IgD-negative memory B cell (primary cell): ENCODE measurements around the gene OPALIN. TPM values are rescaled to one million over a fixed set of nuclear protein-coding genes. Genes with fewer than 3 reads are reported as not detected.

Experiments used
- H3K27ac Mint-ChIP-seq, 3 donors: one replicate each; pipeline ENCODE4 v1.8.0; 2020 to 2022; ENCODE audit warnings: mild to moderate bottlenecking in 3 of 3, mixed read lengths in 3 of 3, moderate library complexity in 1 of 3
- H3K27me3 Mint-ChIP-seq: one replicate; pipeline ENCODE4 v1.8.0; 2021; ENCODE audit warnings: mixed read lengths
- H3K36me3 Mint-ChIP-seq: one replicate; pipeline ENCODE4 v1.8.0; 2020; ENCODE audit warnings: mild to moderate bottlenecking, mixed read lengths
- H3K4me1 Mint-ChIP-seq, 3 donors: one replicate each; pipeline ENCODE4 v1.8.0; 2020 to 2022; ENCODE audit warnings: mixed read lengths in 3 of 3, mild to moderate bottlenecking in 1 of 3
- H3K4me3 Mint-ChIP-seq, 4 donors: one replicate each; pipeline ENCODE4 v1.8.0; 2020 to 2022; ENCODE audit warnings: mild to moderate bottlenecking in 4 of 4, mixed read lengths in 4 of 4, moderate library complexity in 3 of 4
- H3K9me3 Mint-ChIP-seq, 3 donors: one replicate each; pipeline ENCODE4 v1.8.0; 2020 to 2021; ENCODE audit warnings: mixed read lengths in 3 of 3, mild to moderate bottlenecking in 1 of 3
- polyA plus RNA-seq: library from polyadenylated mRNA; unstranded; fragments of 300-500 nt; fragmentation: Illumina TruSeq; gene quantifications from one replicate; pipeline ENCODE4 v1.2.3, GENCODE V29; 2021

OPALIN gene
- polyA plus RNA-seq, 1 donor from 2014 or later, result not detected

DNA sequence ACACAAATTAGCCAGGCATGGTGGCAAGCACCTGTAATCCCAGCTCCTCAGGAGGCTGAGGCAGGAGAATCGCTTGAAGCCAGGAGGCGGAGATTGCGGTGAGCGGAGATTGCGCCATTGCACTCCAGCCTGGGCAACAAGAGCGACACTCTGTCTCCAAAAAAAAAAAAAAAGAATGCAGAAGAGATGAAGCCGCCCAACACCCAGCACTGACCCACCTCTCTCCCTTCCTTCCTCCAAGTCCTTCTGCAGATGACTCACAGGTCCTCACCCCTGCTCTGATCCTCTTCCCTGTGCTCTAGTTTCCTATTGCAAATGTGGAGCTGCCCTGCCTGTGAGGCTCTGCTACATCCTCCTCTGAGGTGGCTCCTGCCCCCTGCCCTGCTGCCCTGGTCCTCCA is 22.0 kb upstream of the OPALIN start:
- Mint-ChIP-seq H3K27ac (no peak overlapping the region), H3K4me1 (peaks cover 0 to under 1% (median 0%) of the 10 kb centered on the region in 3 donors), H3K9me3 (no peaks in the 10 kb centered on the region), H3K4me3 (no peak overlapping the region), H3K27me3 (peaks cover 13% of the 10 kb centered on the region), H3K36me3 (peaks cover 3% of the 10 kb centered on the region)

DNA sequence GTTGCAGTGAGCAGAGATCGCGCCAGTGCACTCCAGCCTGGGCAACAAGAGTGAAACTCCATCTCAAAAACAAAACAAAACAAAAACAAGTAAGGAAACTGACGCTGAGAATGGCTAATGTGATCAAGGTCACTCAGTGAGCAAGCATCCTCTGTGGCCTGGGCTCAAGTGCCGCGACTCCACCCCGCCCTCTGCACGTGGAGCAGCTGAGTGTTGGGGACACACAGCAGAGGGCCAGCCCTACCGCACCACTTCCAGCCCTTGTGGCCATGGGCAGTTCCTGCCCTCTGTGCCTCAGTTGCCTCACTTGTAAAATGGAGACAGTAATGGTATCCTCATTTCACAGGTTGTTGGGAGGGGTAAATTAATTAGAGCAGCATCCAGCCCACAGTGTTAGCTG is 21.0 kb upstream of the OPALIN start:
- Mint-ChIP-seq H3K4me3 (no peak overlapping the region), H3K27ac (no peak overlapping the region), H3K4me1 (peaks cover 3 to 9% (median 5%) of the 10 kb centered on the region in 3 donors), H3K27me3 (peaks cover 13% of the 10 kb centered on the region), H3K36me3 (peaks cover 3% of the 10 kb centered on the region), H3K9me3 (no peaks in the 10 kb centered on the region)

DNA sequence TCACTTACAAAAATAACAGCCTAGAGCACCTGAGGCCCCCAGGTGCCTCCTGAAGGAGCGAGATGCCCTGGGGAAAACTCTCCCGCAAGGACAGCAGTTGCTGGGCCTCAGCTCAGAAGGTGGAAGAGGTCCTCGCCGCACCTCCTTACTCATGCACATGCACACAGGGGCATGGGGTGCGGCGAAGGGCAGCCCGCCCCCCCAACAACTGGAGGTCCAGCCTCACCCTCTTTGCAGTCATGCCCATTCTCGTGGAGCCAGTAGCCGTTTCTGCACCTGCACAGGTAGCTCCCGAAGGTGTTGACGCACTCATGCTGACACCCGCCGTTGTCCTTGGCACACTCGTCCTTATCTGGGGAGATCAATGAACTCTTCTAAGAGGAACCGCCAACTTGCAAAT is 19.9 kb upstream of the OPALIN start:
- Mint-ChIP-seq H3K4me1 (peaks cover 8 to 9% (median 8%) of the 10 kb centered on the region in 3 donors), H3K27ac (no peak overlapping the region), H3K36me3 (peaks cover 4% of the 10 kb centered on the region), H3K9me3 (no peaks in the 10 kb centered on the region), H3K4me3 (no peak overlapping the region), H3K27me3 (peaks cover 11% of the 10 kb centered on the region)

DNA sequence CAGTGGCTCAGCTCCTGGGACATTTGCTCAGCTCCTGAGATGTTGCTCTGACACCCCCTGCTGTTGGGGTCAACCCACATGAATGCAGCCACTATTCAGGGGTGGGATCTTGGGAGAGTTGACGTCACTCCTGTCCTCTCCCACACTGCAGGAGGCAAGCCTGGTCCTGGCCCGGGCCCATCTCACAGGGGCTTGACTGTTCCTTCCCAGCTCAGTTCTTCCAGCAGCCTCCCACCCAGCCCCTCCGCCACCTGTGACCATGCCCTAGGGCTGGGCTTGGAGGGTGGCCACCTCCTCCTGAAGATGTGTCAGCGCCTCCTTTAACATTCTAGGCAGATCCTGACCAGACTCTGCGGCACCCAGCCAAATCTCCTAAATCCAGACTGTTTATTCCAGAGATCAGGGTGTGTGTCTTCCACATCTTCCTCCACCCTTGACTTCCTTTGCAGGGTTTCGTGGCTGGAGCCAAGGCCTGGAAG is 19.1 kb upstream of the OPALIN start:
- no peak overlapping the region for H3K27ac Mint-ChIP-seq
- H3K9me3 Mint-ChIP-seq, result no peaks in the 10 kb centered on the region
- H3K4me3 Mint-ChIP-seq, result no peak overlapping the region

DNA sequence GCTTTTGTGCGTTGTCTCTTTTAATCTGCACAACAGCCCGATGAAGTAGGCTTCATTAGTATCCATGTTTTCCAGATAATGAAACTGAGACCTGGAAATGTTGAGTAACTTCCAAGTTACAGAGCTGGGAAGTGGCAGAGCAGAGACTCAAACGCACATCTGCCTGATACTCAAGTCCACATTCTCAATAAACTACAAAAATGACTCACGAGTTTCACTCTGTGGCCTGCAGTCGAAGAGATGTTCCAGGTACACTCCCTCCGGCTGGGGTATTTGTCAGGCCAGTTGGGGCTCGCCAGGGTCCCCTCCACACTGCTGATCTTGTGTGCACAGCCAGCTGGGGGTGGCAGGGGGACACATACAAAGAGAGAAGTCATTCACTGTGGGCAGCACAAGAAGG is 17.7 kb upstream of the OPALIN start:
- H3K27ac Mint-ChIP-seq, result no peak overlapping the region

More for the DNA sequence above, 19.1 kb upstream of the OPALIN start:
- Mint-ChIP-seq H3K4me1 (peaks cover 8 to 9% (median 8%) of the 10 kb centered on the region in 3 donors), H3K36me3 (peaks cover 4% of the 10 kb centered on the region), H3K27me3 (peaks cover 11% of the 10 kb centered on the region)

DNA sequence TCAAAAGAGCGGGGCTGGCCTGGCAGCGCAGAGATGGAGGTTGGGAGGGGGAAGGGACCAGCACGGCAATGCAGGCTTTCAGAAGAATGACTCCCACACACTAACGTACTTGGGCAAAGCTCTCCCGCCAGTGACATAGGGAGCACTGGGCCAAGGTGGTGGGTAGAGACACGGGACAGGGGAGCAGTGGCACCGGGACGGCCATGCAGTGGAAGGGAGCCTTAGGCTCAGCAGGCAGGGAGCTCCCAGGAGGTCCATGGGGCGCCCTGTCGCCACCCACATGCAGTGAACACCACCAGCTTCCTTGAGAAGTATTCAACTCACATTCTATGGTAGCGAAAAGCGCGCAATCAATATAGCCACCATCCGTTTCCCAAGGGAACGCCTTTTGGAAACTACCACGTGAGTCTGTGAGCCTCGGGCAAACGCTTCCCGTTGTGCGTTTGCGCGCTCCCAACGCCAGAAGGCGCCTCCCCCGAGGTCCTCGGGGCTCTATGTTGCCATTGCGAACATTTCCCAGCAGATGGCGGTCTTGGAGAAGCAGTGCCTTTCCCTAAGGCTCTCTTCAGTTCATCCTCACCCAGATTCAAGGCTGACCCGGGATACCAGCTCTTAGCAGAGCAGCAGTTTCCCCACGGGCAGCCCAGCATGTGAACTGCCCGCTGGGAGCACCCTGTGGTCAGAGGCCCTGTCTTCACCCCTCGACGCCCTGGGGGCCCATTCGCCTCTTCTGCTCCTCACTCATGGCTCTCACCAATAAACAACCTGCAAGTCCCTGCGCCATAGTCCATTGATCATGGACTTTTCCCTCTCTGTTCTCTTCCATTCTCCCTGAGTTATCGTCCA is 16.4 kb upstream of the OPALIN start:
- Mint-ChIP-seq H3K27me3 (peaks cover 8% of the 10 kb centered on the region), H3K27ac (peak overlapping the region in 1 of 3 donors; percentile 6), H3K4me1 (peaks cover 8 to 9% (median 8%) of the 10 kb centered on the region in 3 donors), H3K9me3 (no peaks in the 10 kb centered on the region), H3K4me3 (peak overlapping the region; percentile 39 to 90 (median 84)), H3K36me3 (peaks cover 1% of the 10 kb centered on the region)

More for the DNA sequence above, 17.7 kb upstream of the OPALIN start:
- Mint-ChIP-seq H3K4me3 (no peak overlapping the region), H3K4me1 (peaks cover 8 to 9% (median 8%) of the 10 kb centered on the region in 3 donors), H3K27me3 (peaks cover 8% of the 10 kb centered on the region), H3K36me3 (peaks cover 1% of the 10 kb centered on the region), H3K9me3 (no peaks in the 10 kb centered on the region)

DNA sequence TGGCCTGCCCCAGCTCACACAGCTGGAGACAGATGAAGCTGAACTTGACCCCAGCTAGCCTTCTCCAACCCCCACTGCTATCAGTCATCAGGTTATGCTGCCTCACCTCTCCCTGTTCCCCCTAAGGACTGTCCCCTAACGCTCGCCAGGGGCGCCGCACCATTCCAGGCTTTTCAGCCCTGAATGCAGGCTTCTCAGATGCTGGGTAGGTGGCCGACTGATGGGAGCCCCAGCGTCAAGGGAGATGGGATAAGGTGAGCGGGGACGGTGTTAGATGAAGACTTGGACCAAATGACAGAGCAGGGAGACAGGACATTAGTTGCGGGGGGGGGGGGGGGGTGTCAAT is 15.8 kb upstream of the OPALIN start:
- Mint-ChIP-seq H3K27ac (no peak overlapping the region), H3K36me3 (peaks cover 1% of the 10 kb centered on the region), H3K4me3 (peak overlapping the region; percentile 61 to 90 (median 79)), H3K4me1 (peaks cover 8 to 9% (median 8%) of the 10 kb centered on the region in 3 donors), H3K9me3 (no peaks in the 10 kb centered on the region), H3K27me3 (peaks cover 8% of the 10 kb centered on the region)

DNA sequence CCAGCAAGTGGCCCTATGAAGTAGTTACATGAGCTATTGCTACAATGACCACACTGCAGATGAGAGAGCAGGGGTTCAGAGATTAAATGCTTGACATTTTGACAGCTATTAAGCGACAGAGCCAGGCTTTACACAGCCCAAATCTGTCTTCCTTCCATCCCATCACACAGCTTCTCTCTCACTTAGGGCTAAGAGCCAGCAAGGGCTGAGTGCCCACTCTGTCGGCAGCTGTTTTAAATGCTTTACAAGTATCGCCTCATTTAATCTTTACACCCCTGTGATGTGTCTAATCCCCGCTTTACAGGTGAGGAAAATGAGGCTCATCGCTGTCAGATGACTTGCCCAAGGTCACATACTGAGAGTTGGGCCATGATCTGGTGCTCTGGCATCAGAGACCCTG is 15.2 kb upstream of the OPALIN start:
- Mint-ChIP-seq H3K4me1 (peaks cover 8 to 9% (median 8%) of the 10 kb centered on the region in 3 donors), H3K36me3 (peaks cover 1% of the 10 kb centered on the region), H3K27ac (no peak overlapping the region), H3K9me3 (no peaks in the 10 kb centered on the region), H3K4me3 (peak overlapping the region in 1 of 4 donors; percentile 72), H3K27me3 (peaks cover 8% of the 10 kb centered on the region)

DNA sequence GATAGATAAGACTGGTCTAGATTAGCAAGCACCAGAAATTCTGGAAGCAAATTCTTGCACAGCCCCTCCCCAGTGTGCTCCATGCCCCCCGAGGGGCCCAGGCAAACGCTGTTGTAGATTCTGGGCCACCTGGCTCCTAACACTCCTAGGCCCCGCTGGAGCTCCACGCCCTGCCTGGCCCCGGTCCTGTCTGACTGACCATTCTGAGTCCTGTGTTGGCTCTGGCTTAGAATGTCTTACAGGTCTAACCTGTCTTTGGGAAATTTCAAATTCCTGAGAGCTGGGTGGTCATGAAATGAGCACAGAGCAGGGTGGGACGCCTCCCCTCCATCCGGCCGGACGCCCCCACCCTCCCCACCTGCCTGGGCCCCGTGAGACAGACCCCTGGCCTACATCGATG is 12.6 kb upstream of the OPALIN start:
- Mint-ChIP-seq H3K9me3 (no peaks in the 10 kb centered on the region), H3K36me3 (peaks cover 1% of the 10 kb centered on the region), H3K4me1 (peaks cover 8 to 9% (median 8%) of the 10 kb centered on the region in 3 donors), H3K27ac (no peak overlapping the region), H3K27me3 (peaks cover 4% of the 10 kb centered on the region), H3K4me3 (peak overlapping the region in 1 of 4 donors; percentile 37)

DNA sequence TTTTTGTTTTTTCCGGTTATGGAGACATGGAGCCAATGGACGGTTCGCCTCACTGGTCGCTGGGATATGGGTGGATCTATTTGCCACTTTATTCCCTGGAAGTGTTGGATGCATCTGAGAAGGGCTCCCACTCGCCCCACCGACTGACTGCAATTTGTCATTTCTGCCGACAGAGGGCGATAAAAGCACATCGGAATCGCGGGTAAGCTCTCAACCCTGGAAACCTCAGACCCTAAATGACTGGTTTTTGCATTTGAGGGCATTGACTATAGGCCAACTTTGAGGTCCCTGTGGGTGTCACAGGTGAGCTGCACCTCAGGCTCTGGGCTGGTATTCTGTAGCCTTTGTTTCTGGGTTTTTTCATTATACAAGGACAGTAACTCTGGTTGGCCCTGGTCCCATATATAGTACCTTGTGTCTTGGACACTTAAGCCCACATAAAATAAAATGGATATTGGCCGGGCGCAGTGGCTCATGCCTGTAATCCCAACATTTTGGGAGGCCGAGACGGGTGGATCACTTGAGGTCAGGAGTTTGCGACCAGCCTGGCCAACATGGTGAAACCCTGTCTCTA is 11.9 kb upstream of the OPALIN start:
- H3K4me1 Mint-ChIP-seq, result peaks cover 6 to 8% (median 8%) of the 10 kb centered on the region in 3 donors
- H3K27ac Mint-ChIP-seq, result no peak overlapping the region
- H3K36me3 Mint-ChIP-seq, result peaks cover 1% of the 10 kb centered on the region
- H3K27me3 Mint-ChIP-seq, result peaks cover 4% of the 10 kb centered on the region
- H3K9me3 Mint-ChIP-seq, result no peaks in the 10 kb centered on the region
- no peak overlapping the region for H3K4me3 Mint-ChIP-seq

DNA sequence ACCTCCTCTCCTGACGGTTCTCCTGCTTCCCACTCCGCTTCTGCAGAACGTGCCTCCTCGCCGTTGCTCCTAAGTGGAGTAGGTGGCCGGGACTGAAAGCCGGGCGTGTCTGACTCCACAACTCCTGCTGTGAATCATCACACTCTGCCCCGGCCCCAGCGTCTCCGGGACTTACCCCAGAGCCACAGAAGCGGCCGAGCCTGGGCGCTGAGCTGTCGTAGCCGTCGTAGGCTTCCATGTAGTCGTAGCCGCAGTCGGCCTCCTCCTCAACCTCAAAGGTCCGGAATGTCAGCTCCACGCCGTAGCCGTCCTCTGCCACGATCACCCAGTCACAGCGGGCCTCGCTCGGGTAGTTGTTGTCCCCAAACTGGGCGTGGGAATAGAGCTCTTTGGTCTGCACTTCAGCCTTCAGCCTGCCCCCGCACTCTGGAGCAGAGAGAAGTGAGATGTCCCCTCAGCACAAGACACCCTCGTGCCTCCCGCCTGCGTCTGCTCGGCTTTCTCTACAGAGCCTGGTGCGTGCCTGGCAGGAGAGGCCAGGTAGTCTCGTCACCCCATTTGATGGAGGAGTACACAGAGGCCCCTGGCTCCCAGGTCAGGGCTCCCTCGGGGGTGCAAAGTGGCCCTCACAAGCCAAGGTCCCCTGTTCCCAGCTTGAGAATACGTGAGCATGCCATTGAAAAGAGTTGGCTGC is 11.2 kb upstream of the OPALIN start:
- peaks cover 1% of the 10 kb centered on the region for H3K36me3 Mint-ChIP-seq
- H3K27me3 Mint-ChIP-seq, result peaks cover 4% of the 10 kb centered on the region
- no peak overlapping the region for H3K27ac Mint-ChIP-seq
- H3K9me3 Mint-ChIP-seq, result no peaks in the 10 kb centered on the region
- no peak overlapping the region for H3K4me3 Mint-ChIP-seq
- peaks cover 0 to 6% (median 3%) of the 10 kb centered on the region in 3 donors for H3K4me1 Mint-ChIP-seq

DNA sequence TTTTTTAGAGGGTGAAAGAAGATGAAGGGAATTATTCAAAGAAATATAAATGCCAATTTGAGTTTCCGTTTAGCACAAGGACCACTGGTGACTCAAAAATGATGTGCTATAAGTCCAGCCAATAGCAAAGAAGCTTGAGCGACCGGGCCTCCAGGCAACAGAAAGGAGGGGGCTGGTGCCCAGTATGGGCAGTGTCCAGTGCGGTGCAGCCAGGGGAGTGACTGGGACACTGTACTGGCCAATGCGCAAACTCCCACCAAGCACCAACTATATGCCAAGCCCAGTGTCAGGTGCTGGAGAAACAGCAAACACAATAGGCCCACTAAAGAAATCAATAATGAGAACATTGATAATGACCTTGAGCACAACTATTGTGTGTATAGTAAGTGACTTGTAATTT is 10.2 kb upstream of the OPALIN start:
- no peaks in the 10 kb centered on the region for H3K4me1 Mint-ChIP-seq
- no peak overlapping the region for H3K27ac Mint-ChIP-seq
- H3K9me3 Mint-ChIP-seq, result no peaks in the 10 kb centered on the region
- no peaks in the 10 kb centered on the region for H3K36me3 Mint-ChIP-seq
- H3K4me3 Mint-ChIP-seq, result no peak overlapping the region
- H3K27me3 Mint-ChIP-seq, result peaks cover under 1% of the 10 kb centered on the region

DNA sequence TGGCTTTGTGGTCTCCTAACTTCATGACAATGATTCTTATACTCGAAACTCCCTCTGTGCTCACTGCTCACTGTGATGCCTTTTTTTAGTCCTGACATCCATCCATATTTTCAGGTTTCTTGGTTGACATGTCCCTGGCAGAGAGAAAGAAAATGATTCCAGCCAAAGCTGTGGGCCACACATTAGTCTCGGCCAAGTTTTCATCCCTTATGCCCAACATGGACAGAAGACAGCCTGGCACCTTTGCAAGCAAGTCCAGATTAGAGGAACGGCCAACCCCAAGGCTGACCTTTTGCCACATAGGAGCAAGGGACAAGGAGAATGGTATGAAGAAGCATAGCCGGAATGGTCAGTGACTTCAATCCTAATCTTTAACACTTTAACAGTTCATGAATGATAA is 8.7 kb upstream of the OPALIN start:
- Mint-ChIP-seq H3K27ac (no peak overlapping the region), H3K4me1 (no peaks in the 10 kb centered on the region), H3K9me3 (no peaks in the 10 kb centered on the region), H3K36me3 (peaks cover 1% of the 10 kb centered on the region), H3K27me3 (no peaks in the 10 kb centered on the region), H3K4me3 (no peak overlapping the region)

DNA sequence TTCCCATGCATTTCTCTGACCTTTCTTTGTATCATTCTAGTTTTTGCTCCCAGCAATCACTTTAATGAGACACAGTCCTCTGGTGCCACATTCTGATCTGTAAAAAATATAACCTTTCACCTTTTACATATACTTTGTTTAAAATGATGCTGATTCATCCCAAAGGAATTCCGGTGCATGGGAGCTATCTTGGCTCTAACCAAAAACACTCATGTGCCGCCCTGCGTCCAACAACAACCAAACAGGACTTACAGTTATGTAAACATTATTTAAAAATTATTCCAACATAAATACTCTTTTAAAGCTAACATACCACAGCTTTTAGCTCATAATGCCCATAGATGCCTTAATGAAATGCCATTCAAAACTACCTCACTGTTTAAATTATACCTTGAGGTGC is 7.7 kb upstream of the OPALIN start:
- peaks cover 1% of the 10 kb centered on the region for H3K36me3 Mint-ChIP-seq
- H3K4me1 Mint-ChIP-seq, result no peaks in the 10 kb centered on the region
- no peaks in the 10 kb centered on the region for H3K9me3 Mint-ChIP-seq
- H3K27me3 Mint-ChIP-seq, result no peaks in the 10 kb centered on the region
- no peak overlapping the region for H3K27ac Mint-ChIP-seq
- H3K4me3 Mint-ChIP-seq, result no peak overlapping the region

DNA sequence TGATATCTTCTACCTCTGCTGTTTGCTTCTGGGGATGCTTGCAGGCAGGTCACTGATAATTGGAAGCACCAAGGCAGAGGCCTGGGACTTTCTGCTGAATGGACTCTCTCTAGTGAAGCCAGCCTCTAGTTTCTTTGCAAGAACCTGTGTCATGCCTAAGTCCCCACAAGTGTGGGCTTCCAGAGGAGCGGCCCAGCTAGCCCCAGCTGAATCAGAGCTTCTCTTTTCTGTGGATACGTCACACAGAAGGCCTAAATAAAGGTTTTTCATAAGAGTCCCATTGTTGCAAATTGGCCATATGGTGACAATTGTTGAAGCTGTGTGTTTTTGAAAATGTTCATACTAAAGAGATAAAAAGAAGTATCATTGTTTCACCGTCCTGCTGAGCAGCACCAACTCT is 6.8 kb upstream of the OPALIN start:
- H3K4me1 Mint-ChIP-seq, result no peaks in the 10 kb centered on the region
- no peaks in the 10 kb centered on the region for H3K27me3 Mint-ChIP-seq
- no peak overlapping the region for H3K4me3 Mint-ChIP-seq
- H3K27ac Mint-ChIP-seq, result no peak overlapping the region
- no peaks in the 10 kb centered on the region for H3K9me3 Mint-ChIP-seq
- peaks cover 1% of the 10 kb centered on the region for H3K36me3 Mint-ChIP-seq
